Esophagus (tissue), 2 donors: ENCODE data around the gene DGKD. TPM values are rescaled to one million over a fixed set of nuclear protein-coding genes. Genes with fewer than 3 reads are reported as not detected.
"Not testable (repeated sequence)": the region's sequence is repeated elsewhere in the genome, so short reads cannot be mapped to it uniquely, and the experiment has no call there.

Experiments
- H3K27ac ChIP-seq, 2 donors: one replicate each; pipeline ENCODE4 v1.5.1; 2013; ENCODE audit warnings: low read depth in 2 of 2, mild to moderate bottlenecking in 2 of 2, inconsistent platforms in 1 of 2, low read length in 1 of 2, moderate library complexity in 1 of 2
- H3K27me3 ChIP-seq, 2 donors: one replicate each; pipeline ENCODE4 v1.6.1; 2013; ENCODE audit warnings: low read length in 2 of 2, control low read depth in 1 of 2, mild to moderate bottlenecking in 1 of 2; ENCODE audit not compliant: insufficient read depth in 2 of 2, control insufficient read depth in 1 of 2
- H3K36me3 ChIP-seq, 2 donors: one replicate each; pipeline ENCODE4 v1.6.1; 2013; ENCODE audit warnings: low read length in 1 of 2; ENCODE audit not compliant: control insufficient read depth in 2 of 2, insufficient read depth in 2 of 2
- H3K4me1 ChIP-seq, 2 donors: one replicate each; pipeline ENCODE4 v1.6.1; 2013; ENCODE audit warnings: low read length in 1 of 2; ENCODE audit not compliant: control insufficient read depth in 2 of 2, insufficient read depth in 2 of 2
- H3K4me3 ChIP-seq, 2 donors: one replicate each; pipeline ENCODE4 v1.5.1; 2013; ENCODE audit warnings: low read length in 2 of 2, mild to moderate bottlenecking in 2 of 2, low read depth in 1 of 2, moderate library complexity in 1 of 2
- H3K9me3 ChIP-seq, 2 donors: one replicate each; pipeline ENCODE4 v1.6.1; 2013; ENCODE audit warnings: mild to moderate bottlenecking in 2 of 2, low read depth in 1 of 2, low read length in 1 of 2, moderate library complexity in 1 of 2; ENCODE audit not compliant: control insufficient read depth in 2 of 2, insufficient read depth in 1 of 2
- WGBS, 2 donors: extraction: QIAGEN DNeasy Blood & Tissue Kit; methylation state at CpG; one replicate each; pipeline ENCODE4 v1.1.7; 2013; 5-methylcytosine and 5-hydroxymethylcytosine counted together
- polyA plus RNA-seq, 2 donors: library from polyadenylated mRNA; stranded (reverse); fragments of 200-250 nt; gene quantifications; one replicate each; pipeline ENCODE4 v1.2.3, GENCODE V29; 2013
- donor health status: healthy with polysubstance abuse.
- donor health status: Bipolar disorder and iron deficiency.

Gene DGKD
- polyA plus RNA-seq, 2 donors: 3.3 to 15.4 TPM

GRCh38 chr2:233367586-233367985, 13.3 kb downstream of the DGKD start:
- Histone ChIP-seq H3K4me3 (no peak overlapping the region), H3K27me3 (peaks cover 0 to 2% of the 10 kb centered on the region in 2 donors), H3K4me1 (no peaks in the 10 kb centered on the region), H3K36me3 (no peaks in the 10 kb centered on the region), H3K9me3 (no peaks in the 10 kb centered on the region), H3K27ac (no peak overlapping the region)
- 85 to 92% methylated on average over 3 of the region's 3 CpGs for WGBS, 2 donors

- Histone ChIP-seq H3K4me3 (no peak overlapping the region), H3K4me1 (no peaks in the 10 kb centered on the region), H3K27me3 (peaks cover 0 to 2% of the 10 kb centered on the region in 2 donors), H3K36me3 (peaks cover 0 to 3% of the 10 kb centered on the region in 2 donors), H3K9me3 (no peaks in the 10 kb centered on the region), H3K27ac (no peak overlapping the region)
- 77 to 81% methylated on average over 5 of the region's 5 CpGs for WGBS, 2 donors
Observed at GRCh38 chr2:233368756-233369155, 14.5 kb downstream of the DGKD start.

- Histone ChIP-seq H3K9me3 (no peaks in the 10 kb centered on the region), H3K36me3 (peaks cover 0 to 3% of the 10 kb centered on the region in 2 donors), H3K27me3 (peaks cover 0 to 2% of the 10 kb centered on the region in 2 donors), H3K4me3 (no peak overlapping the region), H3K4me1 (no peaks in the 10 kb centered on the region), H3K27ac (no peak overlapping the region)
- WGBS, 2 donors: 88 to 91% methylated on average over 8 of the region's 8 CpGs
Observed at GRCh38 chr2:233369462-233369861, 15.2 kb downstream of the DGKD start.

GRCh38 chr2:233369897-233370685, 15.8 kb downstream of the DGKD start:
- no peaks in the 10 kb centered on the region for H3K9me3 ChIP-seq
- no peaks in the 10 kb centered on the region for H3K4me1 ChIP-seq
- peaks cover 0 to 2% of the 10 kb centered on the region in 2 donors for H3K27me3 ChIP-seq
- H3K4me3 ChIP-seq: no peak overlapping the region
- no peak overlapping the region for H3K27ac ChIP-seq
- WGBS, 2 donors: 84 to 85% methylated on average over 9 of the region's 9 CpGs
- H3K36me3 ChIP-seq: peaks cover 0 to 3% of the 10 kb centered on the region in 2 donors

GRCh38 chr2:233371641-233372040, 17.3 kb downstream of the DGKD start:
- H3K4me3 ChIP-seq: no peak overlapping the region
- H3K9me3 ChIP-seq: no peaks in the 10 kb centered on the region
- no peaks in the 10 kb centered on the region for H3K27me3 ChIP-seq
- H3K36me3 ChIP-seq: peaks cover 0 to 3% of the 10 kb centered on the region in 2 donors
- no peaks in the 10 kb centered on the region for H3K4me1 ChIP-seq
- WGBS, 2 donors: 76 to 81% methylated on average over 2 of the region's 2 CpGs
- H3K27ac ChIP-seq: no peak overlapping the region

GRCh38 chr2:233372855-233373254, 18.6 kb downstream of the DGKD start:
- WGBS, 2 donors: 83 to 92% methylated on average over 8 of the region's 8 CpGs
- H3K4me3 ChIP-seq: no peak overlapping the region
- no peak overlapping the region for H3K27ac ChIP-seq
- H3K36me3 ChIP-seq: peaks cover 0 to 3% of the 10 kb centered on the region in 2 donors
- H3K27me3 ChIP-seq: no peaks in the 10 kb centered on the region
- no peaks in the 10 kb centered on the region for H3K9me3 ChIP-seq
- H3K4me1 ChIP-seq: no peaks in the 10 kb centered on the region

- H3K27me3 ChIP-seq: no peaks in the 10 kb centered on the region
- H3K4me3 ChIP-seq: no peak overlapping the region
- no peaks in the 10 kb centered on the region for H3K4me1 ChIP-seq
- H3K27ac ChIP-seq: no peak overlapping the region
- no peaks in the 10 kb centered on the region for H3K9me3 ChIP-seq
- H3K36me3 ChIP-seq: peaks cover 0 to 3% of the 10 kb centered on the region in 2 donors
- WGBS, 2 donors: 88 to 89% methylated on average over 5 of the region's 5 CpGs
Observed at GRCh38 chr2:233373316-233373715, 19.0 kb downstream of the DGKD start.

GRCh38 chr2:233374776-233375175, 20.5 kb downstream of the DGKD start:
- not testable (repeated sequence) for H3K27ac ChIP-seq, H3K27me3 ChIP-seq, H3K4me3 ChIP-seq, H3K9me3 ChIP-seq, H3K36me3 ChIP-seq, H3K4me1 ChIP-seq
- 88 to 95% methylated on average over 11 of the region's 11 CpGs for WGBS, 2 donors

GRCh38 chr2:233375490-233376314, 21.4 kb downstream of the DGKD start:
- H3K4me1 ChIP-seq: peaks cover 0 to 2% of the 10 kb centered on the region in 2 donors
- H3K4me3 ChIP-seq: no peak overlapping the region
- WGBS, 2 donors: 68 to 79% methylated on average over 10 of the region's 10 CpGs
- H3K27me3 ChIP-seq: no peaks in the 10 kb centered on the region
- H3K36me3 ChIP-seq: peaks cover 0 to 3% of the 10 kb centered on the region in 2 donors
- H3K9me3 ChIP-seq: no peaks in the 10 kb centered on the region
- no peak overlapping the region for H3K27ac ChIP-seq
